GM12878 (cell line): ENCODE measurements around the gene CHCHD3. TPM values are rescaled to one million over a fixed set of nuclear protein-coding genes. Genes with fewer than 3 reads are reported as not detected.

Source experiments
- ATAC-seq: fragments of 200-7000 bp; cut with Tn5 transposase; 3 replicates; pipeline ENCODE4 v1.9.1; 2020; ENCODE audit warnings: mild to moderate bottlenecking, moderate library complexity
- BruUV-seq: library from RNA; stranded (reverse); fragments of 400-500 nt; replicated peaks from 2 replicates; lab custom pipeline; 2021; lab: Mats Ljungman, UMichigan
- CTCF ChIA-PET: fragments of 300-600 bp; sonication (Branson Sonifier 250); formaldehyde crosslinking; extraction: SDS; loops from one replicate; lab custom pipeline; 2021; ENCODE audit warnings: inconsistent platforms; lab: Yijun Ruan, JAX
- POLR2A ChIA-PET: fragments of 350-600 bp; formaldehyde crosslinking; extraction: SDS; loops from one replicate; lab custom pipeline; 2021; ENCODE audit warnings: inconsistent platforms; lab: Charles Lee
- RAD21 ChIA-PET: fragments of 300-600 bp; sonication (Branson Sonifier 250); formaldehyde crosslinking; loops from one replicate; lab custom pipeline; 2023; ENCODE audit warnings: antibody characterized with exemption; ENCODE audit not compliant: unreplicated experiment; lab: Charles Lee
- SMC1A ChIA-PET: fragments of 300-600 bp; sonication (Branson Sonifier 250); formaldehyde crosslinking; loops from one replicate; lab custom pipeline; 2023; ENCODE audit not compliant: unreplicated experiment, uncharacterized antibody; lab: Charles Lee
- DNase-seq: peaks from one replicate; pipeline ENCODE4 v3.0.0-alpha.2; 2011; ENCODE audit warnings: low read depth, low spot score
- FAIRE-seq: peaks from 3 replicates; lab custom pipeline; 2011; peaks lifted over from hg19 to GRCh38; lab: Jason Lieb, UNC
- H2AFZ ChIP-seq: 2 replicates; pipeline ENCODE4 v1.6.0; 2011; ENCODE audit warnings: low read depth, low read length, control low read depth; ENCODE audit not compliant: control insufficient read depth
- H3K27ac ChIP-seq: 2 replicates; pipeline ENCODE4 v1.5.1; 2011; ENCODE audit warnings: control low read depth; ENCODE audit not compliant: control insufficient read depth, insufficient read depth
- H3K27me3 ChIP-seq, 2 experiments: replicated peaks in 1 of 2; 2 replicates each; pipeline versions ENCODE4 v1.6.0 to v1.6.1; 2011; ENCODE audit warnings: low read length in 1 of 2; ENCODE audit not compliant: control insufficient read depth in 2 of 2, insufficient read depth in 2 of 2
- H3K36me3 ChIP-seq, 2 experiments: 2 replicates each; pipeline ENCODE4 v1.5.1; 2011; ENCODE audit warnings: low read length in 1 of 2; ENCODE audit not compliant: control insufficient read depth in 2 of 2, insufficient read depth in 2 of 2
- H3K4me1 ChIP-seq: 2 replicates; pipeline ENCODE4 v1.6.1; 2011; ENCODE audit warnings: mild to moderate bottlenecking, low read length, moderate library complexity, mixed read lengths; ENCODE audit not compliant: control insufficient read depth, insufficient read depth
- H3K4me2 ChIP-seq: 2 replicates; pipeline ENCODE4 v1.6.0; 2011; ENCODE audit warnings: control low read depth; ENCODE audit not compliant: control insufficient read depth, insufficient read depth
- H3K4me3 ChIP-seq: fragments of 200-600 bp; sonication (generic); 2 replicates; pipeline ENCODE4 v1.5.1; 2016
- H3K79me2 ChIP-seq: 2 replicates; pipeline ENCODE4 v1.6.0; 2011; ENCODE audit warnings: low read length; ENCODE audit not compliant: control insufficient read depth, insufficient read depth
- H3K9ac ChIP-seq: 2 replicates; pipeline ENCODE4 v1.8.0; 2011; ENCODE audit warnings: low read length, control low read depth, mixed read lengths; ENCODE audit not compliant: control insufficient read depth, insufficient read depth
- H3K9me3 ChIP-seq: replicated peaks from 3 replicates; pipeline ENCODE4 v1.5.1; 2011; ENCODE audit warnings: mild to moderate bottlenecking, low read length; ENCODE audit not compliant: control insufficient read depth, insufficient read depth
- H4K20me1 ChIP-seq: 2 replicates; pipeline ENCODE4 v1.6.0; 2011; ENCODE audit not compliant: control insufficient read depth, insufficient read depth
- FOS ChIP-seq: IDR thresholded peaks from 3 replicates; pipeline ENCODE4 v1.6.1; 2011; ENCODE audit warnings: borderline replicate concordance; ENCODE audit not compliant: insufficient read length; ENCODE audit errors: extremely low read depth
- NRF1 ChIP-seq: conservative IDR thresholded peaks from 2 replicates; pipeline ENCODE4 v1.6.1; 2011; ENCODE audit warnings: mild to moderate bottlenecking, low read depth, low read length, improper control_type of control experiment
- TCF12 ChIP-seq: IDR thresholded peaks from 2 replicates; pipeline ENCODE4 v1.6.1; 2011; ENCODE audit warnings: low read depth, mild to moderate bottlenecking, low read length
- WGBS: methylation state at CpG from one replicate; pipeline ENCODE4 v1.1.6; 2016; ENCODE audit warnings: low lambda C conversion rate; ENCODE audit not compliant: insufficient replicate concordance, insufficient coverage; ENCODE audit errors: missing lambda C conversion rate; 5-methylcytosine and 5-hydroxymethylcytosine counted together
- in situ Hi-C: fragments of 300-500 bp; cut with MboI; formaldehyde crosslinking; loops from 9 replicates; pipeline ENCODE4 v1.14.3; 2018; ENCODE audit warnings: mixed read lengths
- intact Hi-C: fragments of 100-400 bp; cut with micrococcal nuclease; formaldehyde crosslinking; loops from one replicate; pipeline ENCODE4 v1.14.2; 2022; ENCODE audit not compliant: unreplicated experiment
- polyA plus RNA-seq, 11 experiments: library from polyadenylated mRNA; depleted of rRNA in 4 of 11; unstranded in 6 of 11; stranded (reverse) in 5 of 11; fragments of >200 nt; fragmentation: Nextera tagmentation in 4 of 11; fragmentation: Illumina TruSeq in 1 of 11; extraction: Ambion mirVana in 4 of 11; extraction: Trizol in 1 of 11; gene quantifications; 1 replicate in 1 of 11; 2 replicates in 10 of 11; pipeline versions ENCODE4 v1.2.1 to v1.2.3, GENCODE V29; 2011 to 2016; ENCODE audit warnings: inconsistent platforms in 2 of 11, missing spikeins in 2 of 11, low read depth in 1 of 11
- total RNA-seq, 4 experiments: library from RNA; depleted of rRNA in 3 of 4; stranded (reverse); fragments of >200 nt in 3 of 4; fragmentation: Illumina TruSeq in 1 of 4; extraction: Trizol in 1 of 4; gene quantifications; 2 replicates each; pipeline versions ENCODE4 v1.2.1 to v1.2.3, GENCODE V29; 2013 to 2021
- TF ChIP-seq, protein P1 (sequence below): fragments of 450-650 bp; IDR thresholded peaks from 2 replicates; pipeline ENCODE4 v1.6.1; 2017; ENCODE audit warnings: mild to moderate bottlenecking, moderate library complexity
- TF ChIP-seq, protein P2 (sequence below): fragments of 150-350 bp; IDR thresholded peaks from 2 replicates; pipeline ENCODE4 v1.6.1; 2014; ENCODE audit warnings: mild to moderate bottlenecking, low read depth, low read length
- TF ChIP-seq, protein P3 (sequence below): IDR thresholded peaks from 2 replicates; pipeline ENCODE4 v1.6.1; 2011; ENCODE audit warnings: borderline replicate concordance, low read depth, mild to moderate bottlenecking, moderate library complexity, mixed read lengths, low read length; ENCODE audit not compliant: insufficient read depth; ENCODE audit errors: extremely low read length
- TF ChIP-seq, protein P4 (sequence below): IDR thresholded peaks from 2 replicates; pipeline ENCODE4 v1.6.1; 2011; ENCODE audit warnings: mild to moderate bottlenecking, low read depth, low read length, moderate library complexity; ENCODE audit not compliant: insufficient replicate concordance

The CHCHD3 gene
- total and polyA plus RNA-seq, 10 of the 15 experiments (the other 5 are each of a cell fraction or from before 2014, with no cell fraction given): 38.3 to 178 (median 96.2) TPM

DNA sequence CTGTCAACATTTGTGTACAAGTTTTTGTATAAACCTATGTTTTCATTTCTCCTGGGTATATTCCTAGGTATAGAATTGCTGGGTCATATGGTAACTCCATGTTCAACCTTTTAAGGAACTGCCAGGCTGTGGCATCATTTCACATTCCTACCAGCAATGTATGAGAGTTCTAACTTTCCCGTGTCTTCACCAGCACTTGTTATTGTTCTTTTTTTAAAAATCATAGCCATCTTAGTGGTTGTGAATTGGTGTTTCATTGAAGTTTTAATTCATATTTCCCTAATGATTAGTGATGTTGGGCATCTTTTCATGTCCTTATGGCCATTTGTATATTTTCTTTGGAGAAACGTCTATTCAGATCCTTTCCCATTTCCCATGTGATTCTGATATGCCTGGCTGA is 312.6 kb downstream of the CHCHD3 start:
- BruUV-seq: no TSS peak
- Histone ChIP-seq H3K9ac (no peak overlapping the region), H3K4me1 (no peaks in the 10 kb centered on the region), H3K27me3 (no peaks in the 10 kb centered on the region), H3K4me3 (no peak overlapping the region), H3K36me3 (no peaks in the 10 kb centered on the region), H2AFZ (no peak overlapping the region), H3K79me2 (no peaks in the 10 kb centered on the region), H3K27ac (no peak overlapping the region), H3K9me3 (no peaks in the 10 kb centered on the region; the same call in 1 of the 3 replicates), H3K4me2 (no peak overlapping the region), H4K20me1 (no peaks in the 10 kb centered on the region)
- ChIA-PET POLR2A (no interaction called here), RAD21 (no interaction called here), SMC1A (no interaction called here), CTCF (no interaction called here)
- no peak for DNase-seq
- TF ChIP-seq, protein P1, sequence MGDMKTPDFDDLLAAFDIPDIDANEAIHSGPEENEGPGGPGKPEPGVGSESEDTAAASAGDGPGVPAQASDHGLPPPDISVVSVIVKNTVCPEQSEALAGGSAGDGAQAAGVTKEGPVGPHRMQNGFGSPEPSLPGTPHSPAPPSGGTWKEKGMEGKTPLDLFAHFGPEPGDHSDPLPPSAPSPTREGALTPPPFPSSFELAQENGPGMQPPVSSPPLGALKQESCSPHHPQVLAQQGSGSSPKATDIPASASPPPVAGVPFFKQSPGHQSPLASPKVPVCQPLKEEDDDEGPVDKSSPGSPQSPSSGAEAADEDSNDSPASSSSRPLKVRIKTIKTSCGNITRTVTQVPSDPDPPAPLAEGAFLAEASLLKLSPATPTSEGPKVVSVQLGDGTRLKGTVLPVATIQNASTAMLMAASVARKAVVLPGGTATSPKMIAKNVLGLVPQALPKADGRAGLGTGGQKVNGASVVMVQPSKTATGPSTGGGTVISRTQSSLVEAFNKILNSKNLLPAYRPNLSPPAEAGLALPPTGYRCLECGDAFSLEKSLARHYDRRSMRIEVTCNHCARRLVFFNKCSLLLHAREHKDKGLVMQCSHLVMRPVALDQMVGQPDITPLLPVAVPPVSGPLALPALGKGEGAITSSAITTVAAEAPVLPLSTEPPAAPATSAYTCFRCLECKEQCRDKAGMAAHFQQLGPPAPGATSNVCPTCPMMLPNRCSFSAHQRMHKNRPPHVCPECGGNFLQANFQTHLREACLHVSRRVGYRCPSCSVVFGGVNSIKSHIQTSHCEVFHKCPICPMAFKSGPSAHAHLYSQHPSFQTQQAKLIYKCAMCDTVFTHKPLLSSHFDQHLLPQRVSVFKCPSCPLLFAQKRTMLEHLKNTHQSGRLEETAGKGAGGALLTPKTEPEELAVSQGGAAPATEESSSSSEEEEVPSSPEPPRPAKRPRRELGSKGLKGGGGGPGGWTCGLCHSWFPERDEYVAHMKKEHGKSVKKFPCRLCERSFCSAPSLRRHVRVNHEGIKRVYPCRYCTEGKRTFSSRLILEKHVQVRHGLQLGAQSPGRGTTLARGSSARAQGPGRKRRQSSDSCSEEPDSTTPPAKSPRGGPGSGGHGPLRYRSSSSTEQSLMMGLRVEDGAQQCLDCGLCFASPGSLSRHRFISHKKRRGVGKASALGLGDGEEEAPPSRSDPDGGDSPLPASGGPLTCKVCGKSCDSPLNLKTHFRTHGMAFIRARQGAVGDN: no peak
- TF ChIP-seq, protein P2, sequence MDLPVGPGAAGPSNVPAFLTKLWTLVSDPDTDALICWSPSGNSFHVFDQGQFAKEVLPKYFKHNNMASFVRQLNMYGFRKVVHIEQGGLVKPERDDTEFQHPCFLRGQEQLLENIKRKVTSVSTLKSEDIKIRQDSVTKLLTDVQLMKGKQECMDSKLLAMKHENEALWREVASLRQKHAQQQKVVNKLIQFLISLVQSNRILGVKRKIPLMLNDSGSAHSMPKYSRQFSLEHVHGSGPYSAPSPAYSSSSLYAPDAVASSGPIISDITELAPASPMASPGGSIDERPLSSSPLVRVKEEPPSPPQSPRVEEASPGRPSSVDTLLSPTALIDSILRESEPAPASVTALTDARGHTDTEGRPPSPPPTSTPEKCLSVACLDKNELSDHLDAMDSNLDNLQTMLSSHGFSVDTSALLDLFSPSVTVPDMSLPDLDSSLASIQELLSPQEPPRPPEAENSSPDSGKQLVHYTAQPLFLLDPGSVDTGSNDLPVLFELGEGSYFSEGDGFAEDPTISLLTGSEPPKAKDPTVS: no peak
- TF ChIP-seq, protein P3, sequence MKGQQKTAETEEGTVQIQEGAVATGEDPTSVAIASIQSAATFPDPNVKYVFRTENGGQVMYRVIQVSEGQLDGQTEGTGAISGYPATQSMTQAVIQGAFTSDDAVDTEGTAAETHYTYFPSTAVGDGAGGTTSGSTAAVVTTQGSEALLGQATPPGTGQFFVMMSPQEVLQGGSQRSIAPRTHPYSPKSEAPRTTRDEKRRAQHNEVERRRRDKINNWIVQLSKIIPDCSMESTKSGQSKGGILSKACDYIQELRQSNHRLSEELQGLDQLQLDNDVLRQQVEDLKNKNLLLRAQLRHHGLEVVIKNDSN: no peak
- TF ChIP-seq FOS (no peak), TCF12 (no peak), NRF1 (no peak)
- TF ChIP-seq, protein P4, sequence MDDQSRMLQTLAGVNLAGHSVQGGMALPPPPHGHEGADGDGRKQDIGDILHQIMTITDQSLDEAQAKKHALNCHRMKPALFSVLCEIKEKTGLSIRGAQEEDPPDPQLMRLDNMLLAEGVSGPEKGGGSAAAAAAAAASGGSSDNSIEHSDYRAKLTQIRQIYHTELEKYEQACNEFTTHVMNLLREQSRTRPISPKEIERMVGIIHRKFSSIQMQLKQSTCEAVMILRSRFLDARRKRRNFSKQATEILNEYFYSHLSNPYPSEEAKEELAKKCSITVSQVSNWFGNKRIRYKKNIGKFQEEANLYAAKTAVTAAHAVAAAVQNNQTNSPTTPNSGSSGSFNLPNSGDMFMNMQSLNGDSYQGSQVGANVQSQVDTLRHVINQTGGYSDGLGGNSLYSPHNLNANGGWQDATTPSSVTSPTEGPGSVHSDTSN: no peak
- FAIRE-seq: no peak
- no peak for ATAC-seq
- intact Hi-C loops: no loop called here
- 60% methylated on average over 2 of the region's 2 CpGs for WGBS
- in situ Hi-C loops: no loop called here
